T-helper 1 cell (primary cell): ENCODE data around the gene ARHGDIA.

Experiments used
- DNase-seq, 5 donors: peaks; one replicate each; pipeline ENCODE4 v3.0.0-alpha.2; 2012 to 2020

The ARHGDIA gene

GRCh38 chr17:81905993-81906392, 34.9 kb upstream of the ARHGDIA start:
- no peak for DNase-seq

GRCh38 chr17:81905424-81905875, 34.3 kb upstream of the ARHGDIA start:
- no peak for DNase-seq

- peak in 1 of 5 donors; percentile 11 for DNase-seq
Observed at GRCh38 chr17:81904600-81905423, 33.7 kb upstream of the ARHGDIA start.

- no peak for DNase-seq
Observed at GRCh38 chr17:81903896-81904599, 32.9 kb upstream of the ARHGDIA start.

- peak in 1 of 5 donors; percentile 11 for DNase-seq
Observed at GRCh38 chr17:81903415-81903831, 32.3 kb upstream of the ARHGDIA start.

- DNase-seq, result no peak
Observed at GRCh38 chr17:81902653-81903414, 31.7 kb upstream of the ARHGDIA start.

GRCh38 chr17:81902023-81902652, 31.0 kb upstream of the ARHGDIA start, which contains the start of gene NPB:
TSS of gene NPB (plus strand) at chr17:81902238. CDS start at chr17:81902278, 40 bp downstream.
- peak in 1 of 5 donors; percentile 17 for DNase-seq

GRCh38 chr17:81901167-81902022, 30.3 kb upstream of the ARHGDIA start:
- peak in 1 of 5 donors; percentile 9 for DNase-seq

GRCh38 chr17:81900181-81900820, 29.2 kb upstream of the ARHGDIA start:
- DNase-seq, result no peak

- DNase-seq, result no peak
Observed at GRCh38 chr17:81899514-81900166, 28.5 kb upstream of the ARHGDIA start.

- DNase-seq, result no peak
Observed at GRCh38 chr17:81898885-81899284, 27.7 kb upstream of the ARHGDIA start.

GRCh38 chr17:81898029-81898866, 27.1 kb upstream of the ARHGDIA start:
- DNase-seq, result no peak

GRCh38 chr17:81895400-81895799, 24.3 kb upstream of the ARHGDIA start:
- DNase-seq, result no peak

- peak in 1 of 5 donors; percentile 8 for DNase-seq
Observed at GRCh38 chr17:81891303-81891552, 20.1 kb upstream of the ARHGDIA start.

- DNase-seq, result peak in 2 of 5 donors; percentile 15 to 31
Observed at GRCh38 chr17:81890447-81891302, 19.5 kb upstream of the ARHGDIA start.

- DNase-seq, result no peak
Observed at GRCh38 chr17:81889602-81890001, 18.5 kb upstream of the ARHGDIA start.

GRCh38 chr17:81888988-81889595, 18.0 kb upstream of the ARHGDIA start:
- DNase-seq, result no peak
